Measurements from ENCODE around the gene UBE2D2. TPM values are rescaled to one million over a fixed set of nuclear protein-coding genes. Genes with fewer than 3 reads are reported as not detected.

The UBE2D2 gene
- total and polyA plus RNA-seq, 2 of the 13 experiments (the other 11 are each of a cell fraction or from before 2014, with no cell fraction given) = 79.1 to 109 TPM

DNA sequence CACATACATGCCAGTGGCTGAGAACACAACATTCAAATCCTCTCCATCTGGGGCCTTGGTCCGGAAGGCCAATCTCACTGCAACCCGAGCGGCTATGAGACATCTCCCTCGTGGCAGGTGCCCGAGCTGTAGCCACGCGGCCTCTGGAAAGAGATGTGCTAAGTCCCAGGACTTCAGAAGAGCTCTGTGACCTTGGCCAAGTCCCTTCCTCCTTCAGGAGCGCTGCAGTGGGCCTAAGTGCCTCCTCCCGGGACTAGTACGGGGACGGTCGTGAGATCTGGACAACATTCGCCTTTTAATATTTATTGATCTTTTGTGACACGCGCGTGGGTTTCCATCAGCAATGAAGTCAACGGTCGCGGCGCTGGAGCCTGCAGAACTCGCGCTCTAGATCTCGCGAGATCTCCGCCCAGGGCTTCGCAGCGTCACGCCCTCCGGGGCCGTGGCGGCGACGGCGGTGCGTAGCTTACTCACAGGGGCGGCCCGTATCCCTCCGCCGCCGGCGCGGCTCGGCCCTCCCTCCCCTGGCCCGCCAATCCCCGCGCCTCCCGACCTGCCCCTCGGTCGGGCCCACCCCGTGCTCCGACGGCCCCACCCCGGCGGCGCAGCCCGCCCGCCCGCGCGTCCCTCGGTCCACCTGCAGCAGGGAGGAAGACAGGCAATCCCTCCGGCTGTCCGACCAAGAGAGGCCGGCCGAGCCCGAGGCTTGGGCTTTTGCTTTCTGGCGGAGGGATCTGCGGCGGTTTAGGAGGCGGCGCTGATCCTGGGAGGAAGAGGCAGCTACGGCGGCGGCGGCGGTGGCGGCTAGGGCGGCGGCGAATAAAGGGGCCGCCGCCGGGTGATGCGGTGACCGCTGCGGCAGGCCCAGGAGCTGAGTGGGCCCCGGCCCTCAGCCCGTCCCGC, at the start of gene UBE2D2 (continued):
- TF ChIP-seq ZNF142 (CRISPR knock-in tag; IDR thresholded peaks at IDR 0.05) = peak; percentile 100
- TF ChIP-seq, protein P1, sequence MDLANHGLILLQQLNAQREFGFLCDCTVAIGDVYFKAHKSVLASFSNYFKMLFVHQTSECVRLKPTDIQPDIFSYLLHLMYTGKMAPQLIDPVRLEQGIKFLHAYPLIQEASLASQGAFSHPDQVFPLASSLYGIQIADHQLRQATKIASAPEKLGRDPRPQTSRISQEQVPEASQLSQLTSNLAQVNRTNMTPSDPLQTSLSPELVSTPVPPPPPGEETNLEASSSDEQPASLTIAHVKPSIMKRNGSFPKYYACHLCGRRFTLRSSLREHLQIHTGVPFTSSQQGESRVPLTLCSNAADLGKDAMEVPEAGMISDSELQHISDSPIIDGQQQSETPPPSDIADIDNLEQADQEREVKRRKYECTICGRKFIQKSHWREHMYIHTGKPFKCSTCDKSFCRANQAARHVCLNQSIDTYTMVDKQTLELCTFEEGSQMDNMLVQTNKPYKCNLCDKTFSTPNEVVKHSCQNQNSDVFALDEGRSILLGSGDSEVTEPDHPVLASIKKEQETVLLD (CRISPR knock-in tag; IDR thresholded peaks at IDR 0.05; ENCODE audit: low read depth) = peak; percentile 88; the same call in 1 of the 2 replicates
- TF ChIP-seq, protein P2, sequence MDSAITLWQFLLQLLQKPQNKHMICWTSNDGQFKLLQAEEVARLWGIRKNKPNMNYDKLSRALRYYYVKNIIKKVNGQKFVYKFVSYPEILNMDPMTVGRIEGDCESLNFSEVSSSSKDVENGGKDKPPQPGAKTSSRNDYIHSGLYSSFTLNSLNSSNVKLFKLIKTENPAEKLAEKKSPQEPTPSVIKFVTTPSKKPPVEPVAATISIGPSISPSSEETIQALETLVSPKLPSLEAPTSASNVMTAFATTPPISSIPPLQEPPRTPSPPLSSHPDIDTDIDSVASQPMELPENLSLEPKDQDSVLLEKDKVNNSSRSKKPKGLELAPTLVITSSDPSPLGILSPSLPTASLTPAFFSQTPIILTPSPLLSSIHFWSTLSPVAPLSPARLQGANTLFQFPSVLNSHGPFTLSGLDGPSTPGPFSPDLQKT (CRISPR knock-in tag; IDR thresholded peaks at IDR 0.05; ENCODE audit: borderline replicate concordance) = no peak
- TF ChIP-seq CBX1 (IDR thresholded peaks at IDR 0.05; ENCODE audit: low read depth) = peak; percentile 77
- 0 out of 2 replicates have a peak, but pooled peaks have one; percentile 30 for TF ChIP-seq ZNF138 (CRISPR knock-in tag; IDR thresholded peaks at IDR 0.05; ENCODE audit: low read depth)
- TF ChIP-seq ZBTB38 (CRISPR knock-in tag; IDR thresholded peaks at IDR 0.05) = peak; percentile 30; the same call in 1 of the 2 replicates
- TF ChIP-seq, protein P3, sequence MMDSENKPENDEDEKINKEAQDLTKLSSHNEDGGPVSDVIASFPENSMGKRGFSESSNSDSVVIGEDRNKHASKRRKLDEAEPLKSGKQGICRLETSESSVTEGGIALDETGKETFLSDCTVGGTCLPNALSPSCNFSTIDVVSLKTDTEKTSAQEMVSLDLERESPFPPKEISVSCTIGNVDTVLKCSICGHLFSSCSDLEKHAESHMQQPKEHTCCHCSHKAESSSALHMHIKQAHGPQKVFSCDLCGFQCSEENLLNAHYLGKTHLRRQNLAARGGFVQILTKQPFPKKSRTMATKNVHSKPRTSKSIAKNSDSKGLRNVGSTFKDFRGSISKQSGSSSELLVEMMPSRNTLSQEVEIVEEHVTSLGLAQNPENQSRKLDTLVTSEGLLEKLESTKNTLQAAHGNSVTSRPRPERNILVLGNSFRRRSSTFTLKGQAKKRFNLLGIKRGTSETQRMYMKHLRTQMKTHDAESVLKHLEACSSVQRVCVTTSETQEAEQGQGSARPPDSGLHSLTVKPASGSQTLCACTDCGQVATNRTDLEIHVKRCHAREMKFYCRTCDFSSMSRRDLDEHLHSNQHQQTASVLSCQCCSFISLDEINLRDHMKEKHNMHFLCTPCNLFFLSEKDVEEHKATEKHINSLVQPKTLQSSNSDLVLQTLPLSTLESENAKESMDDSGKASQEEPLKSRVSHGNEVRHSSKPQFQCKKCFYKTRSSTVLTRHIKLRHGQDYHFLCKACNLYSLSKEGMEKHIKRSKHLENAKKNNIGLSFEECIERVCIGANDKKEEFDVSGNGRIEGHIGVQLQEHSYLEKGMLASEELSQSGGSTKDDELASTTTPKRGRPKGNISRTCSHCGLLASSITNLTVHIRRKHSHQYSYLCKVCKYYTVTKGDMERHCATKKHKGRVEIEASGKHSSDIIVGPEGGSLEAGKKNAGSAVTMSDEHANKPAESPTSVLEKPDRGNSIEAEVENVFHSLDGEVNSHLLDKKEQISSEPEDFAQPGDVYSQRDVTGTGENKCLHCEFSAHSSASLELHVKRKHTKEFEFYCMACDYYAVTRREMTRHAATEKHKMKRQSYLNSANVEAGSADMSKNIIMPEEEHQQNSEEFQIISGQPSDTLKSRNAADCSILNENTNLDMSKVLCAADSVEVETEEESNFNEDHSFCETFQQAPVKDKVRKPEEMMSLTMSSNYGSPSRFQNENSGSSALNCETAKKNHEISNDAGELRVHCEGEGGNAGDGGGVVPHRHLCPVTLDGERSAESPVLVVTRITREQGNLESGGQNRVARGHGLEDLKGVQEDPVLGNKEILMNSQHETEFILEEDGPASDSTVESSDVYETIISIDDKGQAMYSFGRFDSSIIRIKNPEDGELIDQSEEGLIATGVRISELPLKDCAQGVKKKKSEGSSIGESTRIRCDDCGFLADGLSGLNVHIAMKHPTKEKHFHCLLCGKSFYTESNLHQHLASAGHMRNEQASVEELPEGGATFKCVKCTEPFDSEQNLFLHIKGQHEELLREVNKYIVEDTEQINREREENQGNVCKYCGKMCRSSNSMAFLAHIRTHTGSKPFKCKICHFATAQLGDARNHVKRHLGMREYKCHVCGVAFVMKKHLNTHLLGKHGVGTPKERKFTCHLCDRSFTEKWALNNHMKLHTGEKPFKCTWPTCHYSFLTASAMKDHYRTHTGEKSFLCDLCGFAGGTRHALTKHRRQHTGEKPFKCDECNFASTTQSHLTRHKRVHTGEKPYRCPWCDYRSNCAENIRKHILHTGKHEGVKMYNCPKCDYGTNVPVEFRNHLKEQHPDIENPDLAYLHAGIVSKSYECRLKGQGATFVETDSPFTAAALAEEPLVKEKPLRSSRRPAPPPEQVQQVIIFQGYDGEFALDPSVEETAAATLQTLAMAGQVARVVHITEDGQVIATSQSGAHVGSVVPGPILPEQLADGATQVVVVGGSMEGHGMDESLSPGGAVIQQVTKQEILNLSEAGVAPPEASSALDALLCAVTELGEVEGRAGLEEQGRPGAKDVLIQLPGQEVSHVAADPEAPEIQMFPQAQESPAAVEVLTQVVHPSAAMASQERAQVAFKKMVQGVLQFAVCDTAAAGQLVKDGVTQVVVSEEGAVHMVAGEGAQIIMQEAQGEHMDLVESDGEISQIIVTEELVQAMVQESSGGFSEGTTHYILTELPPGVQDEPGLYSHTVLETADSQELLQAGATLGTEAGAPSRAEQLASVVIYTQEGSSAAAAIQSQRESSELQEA (CRISPR knock-in tag; IDR thresholded peaks at IDR 0.05; ENCODE audit: not compliant biosample characterization) = no peak
- TF ChIP-seq ZNF263 (CRISPR knock-in tag; IDR thresholded peaks at IDR 0.05) = no peak
